GM21526 (cell line): ENCODE data around the gene DGKK.

Experiments
- ATAC-seq: cut with Tn5 transposase; IDR thresholded peaks from one replicate; pipeline ENCODE4 v1.9.1; 2021; ENCODE audit warnings: moderate library complexity; ENCODE audit not compliant: unreplicated experiment, low FRiP score

The DGKK gene

GRCh38 chrX:50470103-50471031 is at the start of gene DGKK:
TSS of gene DGKK (minus strand) at chrX:50470825. CDS start at chrX:50470678, 147 bp downstream.
- ATAC-seq, result no peak

GRCh38 chrX:50514811-50515210 is 44.2 kb upstream of the DGKK start:
- no peak for ATAC-seq

GRCh38 chrX:50497114-50497513 is 26.5 kb upstream of the DGKK start:
- ATAC-seq, result no peak

GRCh38 chrX:50495616-50496015 is 25.0 kb upstream of the DGKK start:
- no peak for ATAC-seq

GRCh38 chrX:50492720-50493119 is 22.1 kb upstream of the DGKK start:
- ATAC-seq, result no peak

- ATAC-seq, result no peak
Measured at GRCh38 chrX:50484662-50485061, 14.0 kb upstream of the DGKK start.

- no peak for ATAC-seq
Measured at GRCh38 chrX:50483283-50483682, 12.7 kb upstream of the DGKK start.

- no peak for ATAC-seq
Measured at GRCh38 chrX:50475208-50475607, 4.6 kb upstream of the DGKK start.

GRCh38 chrX:50471390-50471789 is 765 bp upstream of the DGKK start:
- no peak for ATAC-seq

DNA sequence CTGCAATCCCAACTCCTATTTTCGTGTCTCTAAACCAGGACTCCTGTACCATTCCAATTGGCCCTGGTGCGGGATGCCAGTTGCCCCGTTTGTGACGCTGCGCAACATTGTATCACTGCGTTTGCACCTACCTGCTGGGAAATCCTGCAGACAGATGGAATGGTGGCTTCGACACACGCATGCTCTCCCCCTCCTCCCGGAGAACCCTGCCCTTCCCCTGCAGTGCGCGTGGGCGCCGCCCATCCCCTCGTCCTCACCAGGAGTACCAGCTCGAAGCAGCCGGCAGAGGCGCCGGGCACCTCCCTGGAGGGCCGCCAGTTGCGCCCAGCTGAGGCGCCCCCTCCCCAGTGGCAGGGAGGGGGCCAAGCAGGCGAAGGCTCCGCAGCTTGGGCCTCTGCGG is 1.4 kb downstream of the DGKK start:
- ATAC-seq, result no peak

- ATAC-seq, result no peak
Measured at GRCh38 chrX:50459615-50460014, 11.0 kb downstream of the DGKK start.

DNA sequence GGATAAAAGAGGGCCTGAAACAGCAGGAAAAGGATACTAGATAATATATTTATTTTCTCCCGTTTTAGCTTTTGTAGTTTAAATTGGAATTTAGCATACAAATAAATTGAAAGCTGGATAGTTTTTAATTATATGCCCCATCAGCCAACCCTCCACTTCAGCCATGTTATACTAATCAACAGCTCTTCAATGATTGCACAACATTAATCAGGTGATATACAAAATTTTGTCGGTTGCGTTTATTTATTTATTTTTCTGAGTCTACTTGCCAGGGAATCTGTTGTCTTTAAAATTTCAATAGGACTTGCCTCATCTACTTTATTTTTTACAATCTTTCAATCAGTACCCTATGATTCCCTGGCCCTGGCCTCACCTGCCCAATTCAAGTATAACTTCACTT is 12.1 kb downstream of the DGKK start:
- no peak for ATAC-seq

DNA sequence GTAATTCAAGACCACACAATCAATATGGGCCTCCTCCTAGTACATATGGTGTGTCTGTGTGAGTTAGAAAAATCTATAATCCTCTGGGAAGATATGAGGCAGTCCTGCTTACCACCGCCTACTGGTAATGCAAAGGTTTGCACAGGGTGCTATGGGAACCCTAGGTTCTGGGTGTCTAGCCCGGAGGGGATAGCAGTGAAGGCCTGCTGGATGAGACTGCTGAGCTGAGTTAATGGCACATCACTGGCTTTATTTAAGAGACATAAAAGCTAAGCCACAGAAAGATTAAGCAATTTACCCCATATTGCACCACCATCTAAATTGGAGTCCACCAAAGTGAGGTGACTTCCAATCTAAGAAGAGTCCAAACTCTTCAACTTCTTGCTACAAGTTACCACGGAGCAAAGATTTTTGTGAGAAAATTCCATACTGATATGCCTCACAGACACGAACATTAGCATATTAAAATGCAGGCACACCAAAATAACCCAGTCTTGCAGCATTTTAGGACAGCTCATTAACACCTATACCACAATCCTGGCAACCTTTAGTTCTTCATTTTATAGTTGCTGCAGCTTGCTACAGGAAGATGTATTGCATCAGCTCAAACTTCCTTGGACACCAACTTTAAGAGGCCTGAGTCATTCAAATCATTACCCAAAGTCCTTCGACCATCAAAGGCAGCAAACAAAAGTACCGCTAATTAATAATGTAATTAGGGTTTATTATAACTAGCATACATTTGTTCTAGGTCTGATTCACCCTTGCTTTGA is 13.7 kb downstream of the DGKK start:
- ATAC-seq, result no peak

DNA sequence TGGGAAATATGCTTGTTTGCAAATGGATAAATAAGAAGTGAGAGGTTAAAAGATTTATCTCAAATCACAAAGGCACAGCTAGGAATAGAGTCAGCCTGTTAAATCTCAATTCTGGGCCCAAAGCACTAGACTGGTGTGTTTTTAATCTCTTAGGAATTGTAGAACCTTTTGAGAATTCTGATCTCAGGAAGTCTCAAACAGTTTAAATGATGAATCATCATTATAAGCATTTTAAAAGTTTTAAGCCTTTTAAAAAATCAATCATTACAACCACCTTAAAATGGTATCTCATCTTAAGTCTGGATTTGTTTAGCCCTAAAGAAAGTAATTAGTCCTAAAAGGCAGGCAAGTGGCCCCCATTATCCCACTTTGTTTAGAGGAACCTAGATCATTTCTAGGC is 17.8 kb downstream of the DGKK start:
- no peak for ATAC-seq

- no peak for ATAC-seq
Measured at GRCh38 chrX:50450324-50450723, 20.3 kb downstream of the DGKK start.

GRCh38 chrX:50448565-50448964 is 22.1 kb downstream of the DGKK start:
- no peak for ATAC-seq

DNA sequence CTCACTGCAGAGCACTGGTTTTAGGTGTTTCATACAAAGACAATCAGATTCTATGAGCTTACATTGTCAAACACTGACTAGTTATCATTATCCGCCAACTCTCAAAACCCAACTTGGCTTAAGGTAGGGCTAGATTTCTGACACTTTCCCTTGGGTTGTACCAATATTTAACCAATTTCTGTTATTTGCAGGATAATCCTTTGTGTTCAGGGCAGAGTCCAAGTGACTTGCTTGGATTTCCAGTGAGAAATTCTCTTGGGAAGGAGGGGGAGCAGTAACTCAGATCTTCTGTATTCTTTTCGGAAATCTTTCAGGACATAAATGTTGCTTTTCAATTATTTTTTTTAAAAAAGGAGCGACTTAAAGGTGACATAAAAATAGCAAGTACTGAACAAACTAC is 23.1 kb downstream of the DGKK start:
- no peak for ATAC-seq

DNA sequence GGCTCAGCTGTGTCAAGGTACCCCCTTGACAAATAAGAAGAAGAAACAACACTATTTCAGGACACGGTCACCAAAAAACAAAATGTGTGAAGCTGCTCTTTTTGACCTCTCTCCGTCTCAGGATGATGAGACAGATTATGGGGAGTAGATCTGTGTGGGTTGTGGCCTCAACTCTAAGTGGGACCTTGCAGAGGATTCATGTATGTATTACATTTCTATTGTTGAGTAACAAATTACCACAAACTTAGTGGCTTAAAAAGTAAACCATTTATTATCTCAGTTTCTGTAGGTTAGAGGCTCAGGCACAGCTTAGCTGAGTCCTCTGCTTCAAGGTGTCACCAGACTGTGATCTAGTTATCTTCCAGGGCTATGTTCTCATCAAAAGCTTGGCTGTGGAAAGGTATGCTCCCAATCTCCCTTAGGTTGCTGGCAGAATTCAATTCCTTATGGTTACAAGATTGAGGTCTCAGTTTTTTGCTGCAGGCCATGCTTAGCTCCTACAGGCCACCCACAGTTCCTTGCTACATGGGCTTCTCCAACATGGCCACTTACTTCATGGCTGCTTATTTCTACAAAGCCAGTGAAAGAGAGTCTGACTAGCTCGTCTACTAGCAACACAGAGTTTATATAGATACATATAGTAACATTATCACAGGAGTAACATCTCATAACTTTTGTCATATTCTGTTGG is 28.1 kb downstream of the DGKK start:
- no peak for ATAC-seq

DNA sequence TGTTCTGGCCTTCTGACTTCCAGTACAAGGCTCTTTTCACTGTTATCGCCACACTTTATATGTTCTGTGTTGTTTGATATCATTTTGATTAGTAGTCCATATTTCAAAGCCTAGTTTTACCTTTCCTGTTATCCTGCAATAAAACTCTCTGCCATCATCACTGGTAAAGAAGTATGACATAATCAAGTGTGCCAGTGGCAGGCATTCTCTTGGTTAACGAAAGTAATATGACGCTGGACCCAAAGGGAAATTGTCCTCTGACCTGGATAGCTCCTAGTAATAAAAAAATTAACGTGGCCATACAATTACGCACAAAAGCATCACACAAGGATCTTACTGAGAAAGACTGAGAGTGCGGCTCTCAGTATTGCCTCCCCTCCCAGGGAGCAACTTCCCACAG is 33.8 kb downstream of the DGKK start:
- no peak for ATAC-seq

DNA sequence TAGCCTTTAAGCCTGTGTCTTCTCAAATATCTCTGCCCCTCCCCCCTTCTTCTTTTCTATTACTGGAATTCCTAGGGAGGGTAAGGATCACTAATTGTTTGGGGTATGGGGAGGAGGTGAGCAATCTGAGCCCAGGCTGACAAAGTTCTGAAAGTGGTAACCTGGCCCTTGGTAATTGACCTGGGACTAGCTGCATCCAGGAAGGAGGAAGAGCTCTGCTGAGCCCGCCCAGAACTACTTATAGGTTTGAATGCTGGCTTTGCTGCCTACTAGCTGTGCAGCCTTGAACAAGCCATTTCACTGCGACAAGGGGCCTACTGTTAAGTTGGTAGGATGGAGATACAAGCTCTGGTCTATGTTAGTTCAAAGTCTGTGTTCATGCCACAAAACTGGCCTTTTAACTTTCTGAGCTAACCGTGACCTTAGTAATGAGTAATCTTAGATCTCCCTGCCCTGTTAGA is 37.8 kb downstream of the DGKK start:
- no peak for ATAC-seq

DNA sequence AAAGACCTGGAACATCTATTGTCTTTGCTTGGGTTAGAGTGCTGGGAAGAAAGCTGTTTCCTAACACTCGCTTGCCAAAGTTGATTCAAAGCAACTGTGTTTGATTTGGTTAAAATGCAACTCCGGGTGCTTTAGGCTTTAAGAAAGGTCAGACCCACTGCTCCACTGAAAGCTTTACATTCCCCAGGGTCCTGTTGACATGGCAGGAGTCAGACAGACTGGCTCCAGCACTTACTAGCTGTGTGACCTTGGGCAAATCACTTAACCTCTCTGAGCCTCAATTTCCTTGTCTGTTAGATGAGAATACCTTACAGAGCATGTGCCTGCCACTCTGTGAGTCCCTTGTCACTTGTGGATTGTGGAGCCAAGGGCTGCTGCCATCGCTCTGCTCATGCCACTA is 39.0 kb downstream of the DGKK start:
- no peak for ATAC-seq
